Coronary artery (tissue), 2 donors: ENCODE results near the gene SLAIN2.
"Not testable (repeated sequence)": the region's sequence is repeated elsewhere in the genome, so short reads cannot be mapped to it uniquely, and the experiment has no call there.

ENCODE experiments used
- DNase-seq: peaks from one replicate; pipeline ENCODE4 v3.0.0-alpha.2; 2017; ENCODE audit warnings: low spot score
- H3K27ac ChIP-seq, 2 donors: fragments of 200-600 bp; sonication (generic); one replicate each; pipeline ENCODE4 v1.5.1; 2016 to 2019
- H3K4me3 ChIP-seq: fragments of 200-600 bp; sonication (generic); 2 replicates; pipeline ENCODE4 v1.5.1; 2016; ENCODE audit warnings: mild to moderate bottlenecking, moderate library complexity
- CTCF ChIP-seq: fragments of 200-600 bp; sonication (generic); IDR thresholded peaks from one replicate; pipeline ENCODE4 v1.5.1; 2019; ENCODE audit warnings: antibody characterized with exemption

The SLAIN2 gene

GRCh38 chr4:48431401-48431800 is 90.1 kb downstream of the SLAIN2 start:
- TF ChIP-seq CTCF, result no peak
- Histone ChIP-seq H3K4me3 (no peak overlapping the region), H3K27ac (no peak overlapping the region)
- no peak for DNase-seq

DNA sequence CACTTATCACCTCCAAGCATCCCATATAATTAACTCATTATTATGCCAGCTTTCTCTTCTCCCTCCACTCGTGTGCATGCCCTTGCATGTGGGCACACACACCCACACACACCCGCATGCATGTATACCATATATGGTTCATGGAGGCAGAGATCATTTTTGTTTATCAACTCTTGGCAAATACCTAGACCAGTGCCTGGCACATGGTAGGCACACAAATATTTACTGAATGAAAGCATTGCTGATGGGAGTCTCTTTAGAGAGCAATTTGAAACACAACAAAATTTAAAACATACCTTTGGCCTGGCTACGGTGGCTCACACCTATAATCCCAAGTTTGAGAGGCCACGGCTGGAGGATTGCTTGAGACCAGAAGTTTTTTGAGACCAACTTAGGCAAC is 90.7 kb downstream of the SLAIN2 start:
- DNase-seq, result no peak
- H3K27ac ChIP-seq, result no peak overlapping the region
- no peak for TF ChIP-seq CTCF
- H3K4me3 ChIP-seq, result no peak overlapping the region

DNA sequence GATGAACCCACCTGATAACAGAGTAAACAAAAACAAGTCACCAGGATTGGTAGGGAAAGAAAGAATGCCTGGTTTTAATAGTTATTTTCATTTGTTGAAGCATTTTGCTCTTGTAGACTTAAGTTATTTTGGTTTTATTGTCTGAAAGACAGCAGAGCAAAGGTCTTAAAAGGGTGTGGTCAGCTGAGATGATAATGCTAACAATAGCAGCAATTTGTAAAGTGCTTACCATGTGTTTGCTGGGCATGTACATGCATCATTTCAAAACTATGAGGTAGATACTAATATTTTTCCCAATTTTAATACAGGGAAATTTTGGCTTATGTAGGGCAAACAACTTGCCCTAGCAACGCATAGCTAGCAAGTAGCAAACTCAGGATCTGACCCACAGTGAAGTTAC is 95.0 kb downstream of the SLAIN2 start:
- TF ChIP-seq CTCF, result no peak
- Histone ChIP-seq H3K27ac (no peak overlapping the region), H3K4me3 (no peak overlapping the region)
- no peak for DNase-seq

DNA sequence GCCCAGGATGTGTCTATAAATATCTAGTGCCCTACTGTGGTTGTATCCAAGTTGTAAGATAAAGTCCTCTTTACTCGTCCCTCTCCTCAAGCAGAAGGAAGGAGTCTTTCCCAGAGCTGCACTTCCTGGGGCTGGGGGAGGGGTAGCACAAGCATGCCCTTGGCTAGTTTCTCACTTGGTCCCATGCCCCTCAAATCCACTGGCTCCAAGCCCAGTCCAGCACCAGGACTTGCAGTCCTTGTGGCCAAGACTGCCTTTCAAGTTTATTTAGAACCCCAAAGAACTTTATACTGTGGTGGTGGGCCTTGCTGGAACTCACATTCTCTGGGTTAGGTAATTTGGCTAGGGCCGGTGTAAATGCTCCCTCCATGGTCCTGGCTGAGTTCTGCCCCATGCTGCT is 98.7 kb downstream of the SLAIN2 start:
- no peak for DNase-seq
- no peak overlapping the region for H3K27ac ChIP-seq
- TF ChIP-seq CTCF, result no peak
- H3K4me3 ChIP-seq, result no peak overlapping the region

DNA sequence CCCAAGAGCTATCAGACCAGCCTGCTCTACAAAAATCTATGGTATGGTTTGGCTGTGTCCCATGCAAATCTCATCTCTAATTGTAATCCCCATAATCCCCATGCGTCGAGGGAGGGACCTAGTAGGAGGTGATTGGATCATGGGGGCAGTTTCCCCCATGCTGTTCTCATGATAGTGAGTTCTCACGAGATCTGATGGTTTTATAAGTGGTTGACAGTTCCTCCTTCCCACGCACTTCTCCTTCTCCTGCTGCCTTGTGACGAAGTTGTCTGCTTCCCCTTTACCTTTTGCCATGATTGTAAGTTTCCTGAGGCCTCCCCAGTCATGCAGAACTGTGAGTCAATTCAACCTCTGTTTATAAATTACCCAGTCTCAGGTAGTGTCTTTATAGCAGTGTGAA is 99.6 kb downstream of the SLAIN2 start:
- not testable (repeated sequence) for H3K4me3 ChIP-seq, DNase-seq, H3K27ac ChIP-seq

DNA sequence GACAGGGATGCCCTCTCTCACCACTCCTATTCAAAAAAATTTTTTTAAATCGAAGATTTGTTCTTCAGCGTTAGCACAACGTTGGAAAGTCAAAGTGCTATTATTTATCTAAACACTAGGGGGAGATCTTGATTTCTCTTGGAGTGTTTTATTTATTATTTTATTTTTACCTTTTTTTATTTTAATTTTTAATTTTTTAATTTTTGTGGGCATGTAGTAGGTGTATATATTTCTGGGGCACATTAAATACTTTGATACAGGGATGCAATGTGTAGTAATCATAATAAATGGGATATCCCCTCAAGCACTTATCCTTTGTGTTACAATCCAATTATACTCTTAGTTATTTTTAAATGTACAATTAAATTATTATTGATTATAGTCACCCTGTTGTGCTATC is 104.4 kb downstream of the SLAIN2 start:
- TF ChIP-seq CTCF, result peak; percentile 46
- Histone ChIP-seq H3K4me3 (no peak overlapping the region), H3K27ac (no peak overlapping the region)
- no peak for DNase-seq

- Histone ChIP-seq H3K27ac (no peak overlapping the region), H3K4me3 (no peak overlapping the region)
- no peak for TF ChIP-seq CTCF
- no peak for DNase-seq
Observed at GRCh38 chr4:48446642-48447041, 105.3 kb downstream of the SLAIN2 start.

DNA sequence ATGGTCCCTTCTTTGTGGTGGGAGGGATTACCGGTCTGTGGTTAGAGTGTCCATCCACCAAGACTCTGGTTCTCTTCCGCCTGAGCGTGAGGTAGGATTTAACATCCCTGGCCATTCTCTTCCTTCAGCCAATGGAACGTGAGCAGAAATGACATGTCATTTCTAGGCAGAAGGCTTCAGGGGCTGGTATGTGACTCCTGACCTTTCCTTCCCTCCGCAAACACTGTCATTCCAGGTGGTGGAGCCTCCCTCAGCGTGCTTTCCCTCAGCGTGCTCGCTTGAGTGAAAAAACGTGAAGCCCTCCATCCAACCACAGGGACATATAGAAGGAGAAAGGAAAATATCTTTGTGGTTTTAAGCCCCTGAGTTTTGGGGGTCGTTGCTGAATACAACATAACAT is 107.8 kb downstream of the SLAIN2 start:
- Histone ChIP-seq H3K4me3 (no peak overlapping the region), H3K27ac (no peak overlapping the region)
- TF ChIP-seq CTCF, result no peak

More for the DNA sequence above, 107.8 kb downstream of the SLAIN2 start:
- DNase-seq, result no peak
